ENCODE measurements around the gene MATN3. TPM values are rescaled to one million over a fixed set of nuclear protein-coding genes. Genes with fewer than 3 reads are reported as not detected.

MATN3 gene
- total and polyA plus RNA-seq, 2 of the 13 experiments (the other 11 are each of a cell fraction or from before 2014, with no cell fraction given), result 36.1 to 208 TPM

- TF ChIP-seq GZF1 (CRISPR knock-in tag; IDR thresholded peaks at IDR 0.05), result 0 out of 2 replicates have a peak, but pooled peaks have one; percentile 21
- TF ChIP-seq STAT5B (CRISPR knock-in tag; IDR thresholded peaks at IDR 0.05), result no peak
- TF ChIP-seq ZNF800 (CRISPR knock-in tag; IDR thresholded peaks at IDR 0.05), result peak; percentile 62; the same call in 1 of the 2 replicates
- TF ChIP-seq ZSCAN29 (CRISPR knock-in tag; conservative IDR thresholded peaks at IDR 0.05), result no peak
- peak; percentile 21; the same call in 1 of the 2 replicates for TF ChIP-seq HOXA5 (CRISPR knock-in tag; IDR thresholded peaks at IDR 0.05)
- TF ChIP-seq SATB2 (CRISPR knock-in tag; IDR thresholded peaks at IDR 0.05), result no peak
- TF ChIP-seq MBD4 (IDR thresholded peaks at IDR 0.05; ENCODE audit: borderline replicate concordance, low read length), result 0 out of 2 replicates have a peak, but pooled peaks have one; percentile 7
- TF ChIP-seq ZGPAT (CRISPR knock-in tag; IDR thresholded peaks at IDR 0.05), result 0 out of 2 replicates have a peak, but pooled peaks have one; percentile 25
- TF ChIP-seq ZNF333 (CRISPR knock-in tag; IDR thresholded peaks at IDR 0.05; ENCODE audit: borderline replicate concordance), result no peak
- TF ChIP-seq XBP1 (CRISPR knock-in tag; IDR thresholded peaks at IDR 0.05), result no peak
- peak; percentile 34; the same call in 1 of the 2 replicates for TF ChIP-seq YEATS4 (CRISPR knock-in tag; IDR thresholded peaks at IDR 0.05; ENCODE audit: borderline replicate concordance)
- TF ChIP-seq FOXJ3 (CRISPR knock-in tag; IDR thresholded peaks at IDR 0.05; ENCODE audit: borderline replicate concordance), result no peak
- no peak for TF ChIP-seq ZBTB8A (CRISPR knock-in tag; IDR thresholded peaks at IDR 0.05; ENCODE audit: borderline replicate concordance, low read depth)
- TF ChIP-seq KDM5A (IDR thresholded peaks at IDR 0.05; ENCODE audit: borderline replicate concordance, low read length), result no peak
- no peak for TF ChIP-seq ZNF75D (CRISPR knock-in tag; IDR thresholded peaks at IDR 0.05; ENCODE audit: borderline replicate concordance)
- TF ChIP-seq EHMT2 (IDR thresholded peaks at IDR 0.05; ENCODE audit: borderline replicate concordance, low read depth, low read length), result no peak
- TF ChIP-seq FOXA1 (IDR thresholded peaks at IDR 0.05), result no peak
- TF ChIP-seq FOXA1 (CRISPR knock-in tag; IDR thresholded peaks at IDR 0.05), result no peak
- no peak for TF ChIP-seq ZNF350 (CRISPR knock-in tag; IDR thresholded peaks at IDR 0.05; ENCODE audit: borderline replicate concordance, low read depth)
- TF ChIP-seq HCFC1 (IDR thresholded peaks at IDR 0.05; ENCODE audit: low read depth, low read length), result no peak
- TF ChIP-seq FOSL1 (CRISPR knock-in tag; IDR thresholded peaks at IDR 0.05; ENCODE audit: borderline replicate concordance), result no peak
- TF ChIP-seq ZNF143 (CRISPR knock-in tag; IDR thresholded peaks at IDR 0.05), result no peak
- TF ChIP-seq ZNF543 (CRISPR knock-in tag; IDR thresholded peaks at IDR 0.05), result no peak
- TF ChIP-seq NFIC (IDR thresholded peaks at IDR 0.05; ENCODE audit: low read length), result 0 out of 2 replicates have a peak, but pooled peaks have one; percentile 35
Observed at GRCh38 chr2:20050104-20050645, 37.7 kb upstream of the MATN3 start (continued).

Data from HepG2 (cell line).